GM12878 (cell line): Measurements from ENCODE around the gene ANKRD30B. TPM values are rescaled to one million over a fixed set of nuclear protein-coding genes. Genes with fewer than 3 reads are reported as not detected.

ENCODE experiments used
- ATAC-seq: fragments of 200-7000 bp; cut with Tn5 transposase; 3 replicates; pipeline ENCODE4 v1.9.1; 2020; ENCODE audit warnings: mild to moderate bottlenecking, moderate library complexity
- BruUV-seq: library from RNA; stranded (reverse); fragments of 400-500 nt; replicated peaks from 2 replicates; lab custom pipeline; 2021; lab: Mats Ljungman, UMichigan
- CTCF ChIA-PET: fragments of 300-600 bp; sonication (Branson Sonifier 250); formaldehyde crosslinking; extraction: SDS; loops from one replicate; lab custom pipeline; 2021; ENCODE audit warnings: inconsistent platforms; lab: Yijun Ruan, JAX
- POLR2A ChIA-PET: fragments of 350-600 bp; formaldehyde crosslinking; extraction: SDS; loops from one replicate; lab custom pipeline; 2021; ENCODE audit warnings: inconsistent platforms; lab: Charles Lee
- RAD21 ChIA-PET: fragments of 300-600 bp; sonication (Branson Sonifier 250); formaldehyde crosslinking; loops from one replicate; lab custom pipeline; 2023; ENCODE audit warnings: antibody characterized with exemption; ENCODE audit not compliant: unreplicated experiment; lab: Charles Lee
- SMC1A ChIA-PET: fragments of 300-600 bp; sonication (Branson Sonifier 250); formaldehyde crosslinking; loops from one replicate; lab custom pipeline; 2023; ENCODE audit not compliant: unreplicated experiment, uncharacterized antibody; lab: Charles Lee
- DNase-seq: peaks from one replicate; pipeline ENCODE4 v3.0.0-alpha.2; 2011; ENCODE audit warnings: low read depth, low spot score
- FAIRE-seq: peaks from 3 replicates; lab custom pipeline; 2011; peaks lifted over from hg19 to GRCh38; lab: Jason Lieb, UNC
- H2AFZ ChIP-seq: 2 replicates; pipeline ENCODE4 v1.6.0; 2011; ENCODE audit warnings: low read depth, low read length, control low read depth; ENCODE audit not compliant: control insufficient read depth
- H3K27ac ChIP-seq: 2 replicates; pipeline ENCODE4 v1.5.1; 2011; ENCODE audit warnings: control low read depth; ENCODE audit not compliant: control insufficient read depth, insufficient read depth
- H3K27me3 ChIP-seq, 2 experiments: replicated peaks in 1 of 2; 2 replicates each; pipeline versions ENCODE4 v1.6.0 to v1.6.1; 2011; ENCODE audit warnings: low read length in 1 of 2; ENCODE audit not compliant: control insufficient read depth in 2 of 2, insufficient read depth in 2 of 2
- H3K36me3 ChIP-seq, 2 experiments: 2 replicates each; pipeline ENCODE4 v1.5.1; 2011; ENCODE audit warnings: low read length in 1 of 2; ENCODE audit not compliant: control insufficient read depth in 2 of 2, insufficient read depth in 2 of 2
- H3K4me1 ChIP-seq: 2 replicates; pipeline ENCODE4 v1.6.1; 2011; ENCODE audit warnings: mild to moderate bottlenecking, low read length, moderate library complexity, mixed read lengths; ENCODE audit not compliant: control insufficient read depth, insufficient read depth
- H3K4me2 ChIP-seq: 2 replicates; pipeline ENCODE4 v1.6.0; 2011; ENCODE audit warnings: control low read depth; ENCODE audit not compliant: control insufficient read depth, insufficient read depth
- H3K4me3 ChIP-seq: fragments of 200-600 bp; sonication (generic); 2 replicates; pipeline ENCODE4 v1.5.1; 2016
- H3K79me2 ChIP-seq: 2 replicates; pipeline ENCODE4 v1.6.0; 2011; ENCODE audit warnings: low read length; ENCODE audit not compliant: control insufficient read depth, insufficient read depth
- H3K9ac ChIP-seq: 2 replicates; pipeline ENCODE4 v1.8.0; 2011; ENCODE audit warnings: low read length, control low read depth, mixed read lengths; ENCODE audit not compliant: control insufficient read depth, insufficient read depth
- H3K9me3 ChIP-seq: replicated peaks from 3 replicates; pipeline ENCODE4 v1.5.1; 2011; ENCODE audit warnings: mild to moderate bottlenecking, low read length; ENCODE audit not compliant: control insufficient read depth, insufficient read depth
- H4K20me1 ChIP-seq: 2 replicates; pipeline ENCODE4 v1.6.0; 2011; ENCODE audit not compliant: control insufficient read depth, insufficient read depth
- CREM ChIP-seq: IDR thresholded peaks from 2 replicates; pipeline ENCODE4 v1.6.1; 2014; ENCODE audit warnings: antibody characterized with exemption, low read depth
- JUNB ChIP-seq: IDR thresholded peaks from 2 replicates; pipeline ENCODE4 v1.6.1; 2016; ENCODE audit warnings: antibody characterized with exemption, mild to moderate bottlenecking
- KDM1A ChIP-seq: fragments of 200-600 bp; sonication (generic); IDR thresholded peaks from 2 replicates; pipeline ENCODE4 v1.6.1; 2016; ENCODE audit warnings: borderline replicate concordance
- KLF5 ChIP-seq: fragments of 450-650 bp; IDR thresholded peaks from 2 replicates; pipeline ENCODE4 v1.6.1; 2014; ENCODE audit warnings: mild to moderate bottlenecking; ENCODE audit not compliant: partially characterized antibody
- NRF1 ChIP-seq: conservative IDR thresholded peaks from 2 replicates; pipeline ENCODE4 v1.6.1; 2011; ENCODE audit warnings: mild to moderate bottlenecking, low read depth, low read length, improper control_type of control experiment
- PAX8 ChIP-seq: fragments of 450-650 bp; IDR thresholded peaks from 2 replicates; pipeline ENCODE4 v1.6.1; 2017; ENCODE audit warnings: mild to moderate bottlenecking, moderate library complexity
- REST ChIP-seq: IDR thresholded peaks from 2 replicates; pipeline ENCODE4 v1.6.1; 2012; ENCODE audit warnings: mild to moderate bottlenecking, low read depth, low read length
- SREBF2 ChIP-seq: IDR thresholded peaks from 2 replicates; pipeline ENCODE4 v1.6.1; 2012; ENCODE audit warnings: mild to moderate bottlenecking, low read length
- YY1 ChIP-seq: IDR thresholded peaks from 2 replicates; pipeline ENCODE4 v1.6.1; 2011; ENCODE audit warnings: low read depth, mild to moderate bottlenecking, low read length
- ZNF207 ChIP-seq: fragments of 450-650 bp; IDR thresholded peaks from 2 replicates; pipeline ENCODE4 v1.6.1; 2014; ENCODE audit warnings: antibody characterized with exemption, mild to moderate bottlenecking, borderline replicate concordance
- WGBS: methylation state at CpG from one replicate; pipeline ENCODE4 v1.1.6; 2016; ENCODE audit warnings: low lambda C conversion rate; ENCODE audit not compliant: insufficient replicate concordance, insufficient coverage; ENCODE audit errors: missing lambda C conversion rate; 5-methylcytosine and 5-hydroxymethylcytosine counted together
- in situ Hi-C: fragments of 300-500 bp; cut with MboI; formaldehyde crosslinking; loops from 9 replicates; pipeline ENCODE4 v1.14.3; 2018; ENCODE audit warnings: mixed read lengths
- intact Hi-C: fragments of 100-400 bp; cut with micrococcal nuclease; formaldehyde crosslinking; loops from one replicate; pipeline ENCODE4 v1.14.2; 2022; ENCODE audit not compliant: unreplicated experiment
- polyA plus RNA-seq, 11 experiments: library from polyadenylated mRNA; depleted of rRNA in 4 of 11; unstranded in 6 of 11; stranded (reverse) in 5 of 11; fragments of >200 nt; fragmentation: Nextera tagmentation in 4 of 11; fragmentation: Illumina TruSeq in 1 of 11; extraction: Ambion mirVana in 4 of 11; extraction: Trizol in 1 of 11; gene quantifications; 1 replicate in 1 of 11; 2 replicates in 10 of 11; pipeline versions ENCODE4 v1.2.1 to v1.2.3, GENCODE V29; 2011 to 2016; ENCODE audit warnings: inconsistent platforms in 2 of 11, missing spikeins in 2 of 11, low read depth in 1 of 11
- total RNA-seq, 4 experiments: library from RNA; depleted of rRNA in 3 of 4; stranded (reverse); fragments of >200 nt in 3 of 4; fragmentation: Illumina TruSeq in 1 of 4; extraction: Trizol in 1 of 4; gene quantifications; 2 replicates each; pipeline versions ENCODE4 v1.2.1 to v1.2.3, GENCODE V29; 2013 to 2021
- TF ChIP-seq, protein P1 (sequence below): IDR thresholded peaks from 2 replicates; pipeline ENCODE4 v1.6.1; 2012; ENCODE audit warnings: improper control_type of control experiment, low read depth, low read length; ENCODE audit not compliant: insufficient replicate concordance
- TF ChIP-seq, protein P2 (sequence below), 3 experiments: IDR thresholded peaks in 2 of 3; conservative IDR thresholded peaks in 1 of 3; 2 replicates each; pipeline ENCODE4 v1.5.1; 2011; ENCODE audit warnings: low read depth in 3 of 3, low read length in 3 of 3, mild to moderate bottlenecking in 3 of 3, control low read depth in 2 of 3, moderate library complexity in 2 of 3, inconsistent platforms in 1 of 3, mixed read lengths in 1 of 3; ENCODE audit not compliant: control insufficient read depth in 2 of 3, insufficient read depth in 1 of 3; ENCODE audit errors: extremely low read depth in 1 of 3
- TF ChIP-seq, protein P3 (sequence below): fragments of 450-650 bp; IDR thresholded peaks from 2 replicates; pipeline ENCODE4 v1.6.1; 2017; ENCODE audit warnings: borderline replicate concordance

ANKRD30B gene
- total and polyA plus RNA-seq, 10 of the 15 experiments (the other 5 are each of a cell fraction or from before 2014, with no cell fraction given), result not detected

DNA sequence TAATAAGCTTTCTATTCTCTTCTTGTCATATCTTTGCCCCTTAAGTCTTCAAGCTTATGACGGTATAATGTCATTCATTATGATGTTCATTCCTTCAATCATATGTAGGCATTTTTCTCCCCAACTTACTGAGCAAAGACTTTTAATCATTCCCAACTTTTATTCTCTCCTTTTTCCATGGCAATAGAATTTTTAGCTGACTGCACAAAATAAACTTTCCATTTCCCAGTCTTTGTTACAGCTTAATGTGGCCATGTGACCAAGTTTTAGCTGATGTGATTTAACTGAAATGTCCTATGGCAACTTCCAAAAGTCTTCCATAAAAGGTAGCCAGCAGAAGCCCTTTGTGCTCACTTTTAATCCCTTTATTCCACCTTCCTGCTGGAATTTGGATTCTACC lies 152.5 kb downstream of the ANKRD30B start:
- BruUV-seq, result no TSS peak
- intact Hi-C loops, result no loop called here
- H3K79me2 ChIP-seq, result no peaks in the 10 kb centered on the region
- H4K20me1 ChIP-seq, result no peaks in the 10 kb centered on the region
- H3K27ac ChIP-seq, result no peak overlapping the region
- ATAC-seq (no peak), DNase-seq (no peak), FAIRE-seq (no peak)
- SMC1A ChIA-PET, result no interaction called here
- RAD21 ChIA-PET, result no interaction called here
- H3K9me3 ChIP-seq, result no peaks in the 10 kb centered on the region; the same call in 2 of the 3 replicates
- POLR2A ChIA-PET, result no interaction called here
- no peak overlapping the region for H3K4me3 ChIP-seq
- H2AFZ ChIP-seq, result no peak overlapping the region
- no peaks in the 10 kb centered on the region for H3K27me3 ChIP-seq
- CTCF ChIA-PET, result no interaction called here
- no peak overlapping the region for H3K4me2 ChIP-seq
- no peak overlapping the region for H3K9ac ChIP-seq
- no peaks in the 10 kb centered on the region for H3K4me1 ChIP-seq
- 82% methylated on average over 1 of the region's 1 CpG for WGBS
- in situ Hi-C loops, result no loop called here
- no peaks in the 10 kb centered on the region for H3K36me3 ChIP-seq
- TF ChIP-seq, protein P1, sequence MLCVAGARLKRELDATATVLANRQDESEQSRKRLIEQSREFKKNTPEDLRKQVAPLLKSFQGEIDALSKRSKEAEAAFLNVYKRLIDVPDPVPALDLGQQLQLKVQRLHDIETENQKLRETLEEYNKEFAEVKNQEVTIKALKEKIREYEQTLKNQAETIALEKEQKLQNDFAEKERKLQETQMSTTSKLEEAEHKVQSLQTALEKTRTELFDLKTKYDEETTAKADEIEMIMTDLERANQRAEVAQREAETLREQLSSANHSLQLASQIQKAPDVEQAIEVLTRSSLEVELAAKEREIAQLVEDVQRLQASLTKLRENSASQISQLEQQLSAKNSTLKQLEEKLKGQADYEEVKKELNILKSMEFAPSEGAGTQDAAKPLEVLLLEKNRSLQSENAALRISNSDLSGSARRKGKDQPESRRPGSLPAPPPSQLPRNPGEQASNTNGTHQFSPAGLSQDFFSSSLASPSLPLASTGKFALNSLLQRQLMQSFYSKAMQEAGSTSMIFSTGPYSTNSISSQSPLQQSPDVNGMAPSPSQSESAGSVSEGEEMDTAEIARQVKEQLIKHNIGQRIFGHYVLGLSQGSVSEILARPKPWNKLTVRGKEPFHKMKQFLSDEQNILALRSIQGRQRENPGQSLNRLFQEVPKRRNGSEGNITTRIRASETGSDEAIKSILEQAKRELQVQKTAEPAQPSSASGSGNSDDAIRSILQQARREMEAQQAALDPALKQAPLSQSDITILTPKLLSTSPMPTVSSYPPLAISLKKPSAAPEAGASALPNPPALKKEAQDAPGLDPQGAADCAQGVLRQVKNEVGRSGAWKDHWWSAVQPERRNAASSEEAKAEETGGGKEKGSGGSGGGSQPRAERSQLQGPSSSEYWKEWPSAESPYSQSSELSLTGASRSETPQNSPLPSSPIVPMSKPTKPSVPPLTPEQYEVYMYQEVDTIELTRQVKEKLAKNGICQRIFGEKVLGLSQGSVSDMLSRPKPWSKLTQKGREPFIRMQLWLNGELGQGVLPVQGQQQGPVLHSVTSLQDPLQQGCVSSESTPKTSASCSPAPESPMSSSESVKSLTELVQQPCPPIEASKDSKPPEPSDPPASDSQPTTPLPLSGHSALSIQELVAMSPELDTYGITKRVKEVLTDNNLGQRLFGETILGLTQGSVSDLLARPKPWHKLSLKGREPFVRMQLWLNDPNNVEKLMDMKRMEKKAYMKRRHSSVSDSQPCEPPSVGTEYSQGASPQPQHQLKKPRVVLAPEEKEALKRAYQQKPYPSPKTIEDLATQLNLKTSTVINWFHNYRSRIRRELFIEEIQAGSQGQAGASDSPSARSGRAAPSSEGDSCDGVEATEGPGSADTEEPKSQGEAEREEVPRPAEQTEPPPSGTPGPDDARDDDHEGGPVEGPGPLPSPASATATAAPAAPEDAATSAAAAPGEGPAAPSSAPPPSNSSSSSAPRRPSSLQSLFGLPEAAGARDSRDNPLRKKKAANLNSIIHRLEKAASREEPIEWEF, result no peak
- TF ChIP-seq NRF1 (no peak), YY1 (no peak), JUNB (no peak), ZNF207 (no peak), SREBF2 (no peak), CREM (no peak), KLF5 (no peak), PAX8 (no peak), KDM1A (no peak), REST (no peak)
- TF ChIP-seq, protein P2, sequence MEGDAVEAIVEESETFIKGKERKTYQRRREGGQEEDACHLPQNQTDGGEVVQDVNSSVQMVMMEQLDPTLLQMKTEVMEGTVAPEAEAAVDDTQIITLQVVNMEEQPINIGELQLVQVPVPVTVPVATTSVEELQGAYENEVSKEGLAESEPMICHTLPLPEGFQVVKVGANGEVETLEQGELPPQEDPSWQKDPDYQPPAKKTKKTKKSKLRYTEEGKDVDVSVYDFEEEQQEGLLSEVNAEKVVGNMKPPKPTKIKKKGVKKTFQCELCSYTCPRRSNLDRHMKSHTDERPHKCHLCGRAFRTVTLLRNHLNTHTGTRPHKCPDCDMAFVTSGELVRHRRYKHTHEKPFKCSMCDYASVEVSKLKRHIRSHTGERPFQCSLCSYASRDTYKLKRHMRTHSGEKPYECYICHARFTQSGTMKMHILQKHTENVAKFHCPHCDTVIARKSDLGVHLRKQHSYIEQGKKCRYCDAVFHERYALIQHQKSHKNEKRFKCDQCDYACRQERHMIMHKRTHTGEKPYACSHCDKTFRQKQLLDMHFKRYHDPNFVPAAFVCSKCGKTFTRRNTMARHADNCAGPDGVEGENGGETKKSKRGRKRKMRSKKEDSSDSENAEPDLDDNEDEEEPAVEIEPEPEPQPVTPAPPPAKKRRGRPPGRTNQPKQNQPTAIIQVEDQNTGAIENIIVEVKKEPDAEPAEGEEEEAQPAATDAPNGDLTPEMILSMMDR (IDR thresholded peaks at IDR 0.05 in 2 of 3, conservative IDR thresholded peaks at IDR 0.05 in 1 of 3; ENCODE audit: control insufficient read depth in 2 of 3, extremely low read depth in 1 of 3, insufficient read depth in 1 of 3, low read depth in 3 of 3, low read length in 3 of 3), result no peak
- TF ChIP-seq, protein P3, sequence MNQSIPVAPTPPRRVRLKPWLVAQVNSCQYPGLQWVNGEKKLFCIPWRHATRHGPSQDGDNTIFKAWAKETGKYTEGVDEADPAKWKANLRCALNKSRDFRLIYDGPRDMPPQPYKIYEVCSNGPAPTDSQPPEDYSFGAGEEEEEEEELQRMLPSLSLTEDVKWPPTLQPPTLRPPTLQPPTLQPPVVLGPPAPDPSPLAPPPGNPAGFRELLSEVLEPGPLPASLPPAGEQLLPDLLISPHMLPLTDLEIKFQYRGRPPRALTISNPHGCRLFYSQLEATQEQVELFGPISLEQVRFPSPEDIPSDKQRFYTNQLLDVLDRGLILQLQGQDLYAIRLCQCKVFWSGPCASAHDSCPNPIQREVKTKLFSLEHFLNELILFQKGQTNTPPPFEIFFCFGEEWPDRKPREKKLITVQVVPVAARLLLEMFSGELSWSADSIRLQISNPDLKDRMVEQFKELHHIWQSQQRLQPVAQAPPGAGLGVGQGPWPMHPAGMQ, result no peak
